ENCODE data around the gene SFR1.

- TF ChIP-seq CTCF (IDR thresholded peaks at IDR 0.05): no peak
- no peak for TF ChIP-seq POLR2A (IDR thresholded peaks at IDR 0.05)
Observed at GRCh38 chr10:104119996-104120395, 2.0 kb upstream of the SFR1 start.

Data from Peyer's patch (tissue), 4 donors.